GM12878 (cell line): ENCODE data around the gene WNT5B.

Source experiments
- ATF7 ChIP-seq: fragments of 450-650 bp; IDR thresholded peaks from 2 replicates; pipeline ENCODE4 v1.6.1; 2016; ENCODE audit warnings: low read depth, mild to moderate bottlenecking
- BRCA1 ChIP-seq: IDR thresholded peaks from 2 replicates; pipeline ENCODE4 v1.6.1; 2011; ENCODE audit warnings: low read depth, low read length, improper control_type of control experiment
- CTCF ChIP-seq, 3 experiments: IDR thresholded peaks in 2 of 3; conservative IDR thresholded peaks in 1 of 3; 2 replicates each; pipeline ENCODE4 v1.5.1; 2011; ENCODE audit warnings: low read depth in 3 of 3, low read length in 3 of 3, mild to moderate bottlenecking in 3 of 3, control low read depth in 2 of 3, moderate library complexity in 2 of 3, inconsistent platforms in 1 of 3, mixed read lengths in 1 of 3; ENCODE audit not compliant: control insufficient read depth in 2 of 3, insufficient read depth in 1 of 3; ENCODE audit errors: extremely low read depth in 1 of 3
- EP300 ChIP-seq, 2 experiments: fragments of 150-350 bp in 1 of 2; IDR thresholded peaks; 2 replicates each; pipeline ENCODE4 v1.6.1; 2011 to 2012; ENCODE audit warnings: low read depth in 2 of 2, low read length in 2 of 2, borderline replicate concordance in 1 of 2, improper control_type of control experiment in 1 of 2, inconsistent platforms in 1 of 2; ENCODE audit not compliant: control insufficient read depth in 1 of 2
- EZH2 ChIP-seq: IDR thresholded peaks from 2 replicates; pipeline ENCODE4 v1.6.1; 2012; ENCODE audit warnings: low read depth, mild to moderate bottlenecking, control low read depth, inconsistent platforms, low read length, borderline replicate concordance; ENCODE audit not compliant: control insufficient read depth
- REST ChIP-seq: IDR thresholded peaks from 2 replicates; pipeline ENCODE4 v1.6.1; 2012; ENCODE audit warnings: mild to moderate bottlenecking, low read depth, low read length

GRCh38 chr12:1619159-1619558 is 9.9 kb upstream of the WNT5B start:
- no peak for TF ChIP-seq CTCF (IDR thresholded peaks at IDR 0.05 in 2 of 3, conservative IDR thresholded peaks at IDR 0.05 in 1 of 3; ENCODE audit: control insufficient read depth in 2 of 3, extremely low read depth in 1 of 3, insufficient read depth in 1 of 3, low read depth in 3 of 3, low read length in 3 of 3)
- no peak for TF ChIP-seq ATF7
- no peak for TF ChIP-seq EP300 (IDR thresholded peaks at IDR 0.05; ENCODE audit: borderline replicate concordance in 1 of 2, control insufficient read depth in 1 of 2, low read depth in 2 of 2, low read length in 2 of 2)
- no peak for TF ChIP-seq BRCA1
- TF ChIP-seq REST: no peak
- TF ChIP-seq EZH2: no peak
